ENCODE data around the gene FCGR2B.

FCGR2B gene

GRCh38 chr1:161725908-161726472, 63.0 kb downstream of the FCGR2B start:
- TF ChIP-seq CTCF (IDR thresholded peaks at IDR 0.05; ENCODE audit: low read depth, low read length) (no peak), MAX (IDR thresholded peaks at IDR 0.05; ENCODE audit: low read depth, low read length) (no peak), MYC (IDR thresholded peaks at IDR 0.05; ENCODE audit: low read depth, low read length) (no peak), POLR2A (IDR thresholded peaks at IDR 0.05; ENCODE audit: extremely low read depth, insufficient read length) (no peak)
- peak; percentile 70 for DNase-seq (ENCODE audit: low read depth)
- H3K4me3 ChIP-seq (ENCODE audit: low read depth, low read length) = peak overlapping the region; percentile 73

GRCh38 chr1:161726473-161727255, 63.7 kb downstream of the FCGR2B start:
- TF ChIP-seq MYC (IDR thresholded peaks at IDR 0.05; ENCODE audit: low read depth, low read length) (peak; percentile 41), CTCF (IDR thresholded peaks at IDR 0.05; ENCODE audit: low read depth, low read length) (no peak), POLR2A (IDR thresholded peaks at IDR 0.05; ENCODE audit: extremely low read depth, insufficient read length) (peak; percentile 90), MAX (IDR thresholded peaks at IDR 0.05; ENCODE audit: low read depth, low read length) (peak; percentile 75)
- DNase-seq (ENCODE audit: low read depth) = peak; percentile 91
- H3K4me3 ChIP-seq (ENCODE audit: low read depth, low read length) = peak overlapping the region; percentile 73

GRCh38 chr1:161727256-161727924, 64.4 kb downstream of the FCGR2B start:
- TF ChIP-seq MAX (IDR thresholded peaks at IDR 0.05; ENCODE audit: low read depth, low read length) = no peak
- TF ChIP-seq MYC (IDR thresholded peaks at IDR 0.05; ENCODE audit: low read depth, low read length) = no peak
- no peak for TF ChIP-seq CTCF (IDR thresholded peaks at IDR 0.05; ENCODE audit: low read depth, low read length)
- TF ChIP-seq POLR2A (IDR thresholded peaks at IDR 0.05; ENCODE audit: extremely low read depth, insufficient read length) = no peak
- DNase-seq (ENCODE audit: low read depth) = peak; percentile 82

More at GRCh38 chr1:161727256-161727924, 64.4 kb downstream of the FCGR2B start:
- peak overlapping the region; percentile 60 for H3K4me3 ChIP-seq (ENCODE audit: low read depth, low read length)

Measured in NB4 (cell line).